Body of pancreas (tissue), 4 donors: Measurements from ENCODE around the gene PHTF1.

ENCODE experiments used
- POLR2A ChIP-seq, 3 donors: fragments of 450-650 bp; IDR thresholded peaks; one replicate each; pipeline ENCODE4 v1.6.1; 2016; ENCODE audit warnings: antibody characterized with exemption in 3 of 3, mild to moderate bottlenecking in 2 of 3
- TF ChIP-seq, protein P1 (sequence below), 7 experiments: fragments of 450-650 bp in 4 of 7; fragments of 200-600 bp in 3 of 7; sonication (generic) in 3 of 7; IDR thresholded peaks; one replicate each; pipeline ENCODE4 v1.5.1; 2016 to 2019; ENCODE audit warnings: antibody characterized with exemption in 7 of 7

DNA sequence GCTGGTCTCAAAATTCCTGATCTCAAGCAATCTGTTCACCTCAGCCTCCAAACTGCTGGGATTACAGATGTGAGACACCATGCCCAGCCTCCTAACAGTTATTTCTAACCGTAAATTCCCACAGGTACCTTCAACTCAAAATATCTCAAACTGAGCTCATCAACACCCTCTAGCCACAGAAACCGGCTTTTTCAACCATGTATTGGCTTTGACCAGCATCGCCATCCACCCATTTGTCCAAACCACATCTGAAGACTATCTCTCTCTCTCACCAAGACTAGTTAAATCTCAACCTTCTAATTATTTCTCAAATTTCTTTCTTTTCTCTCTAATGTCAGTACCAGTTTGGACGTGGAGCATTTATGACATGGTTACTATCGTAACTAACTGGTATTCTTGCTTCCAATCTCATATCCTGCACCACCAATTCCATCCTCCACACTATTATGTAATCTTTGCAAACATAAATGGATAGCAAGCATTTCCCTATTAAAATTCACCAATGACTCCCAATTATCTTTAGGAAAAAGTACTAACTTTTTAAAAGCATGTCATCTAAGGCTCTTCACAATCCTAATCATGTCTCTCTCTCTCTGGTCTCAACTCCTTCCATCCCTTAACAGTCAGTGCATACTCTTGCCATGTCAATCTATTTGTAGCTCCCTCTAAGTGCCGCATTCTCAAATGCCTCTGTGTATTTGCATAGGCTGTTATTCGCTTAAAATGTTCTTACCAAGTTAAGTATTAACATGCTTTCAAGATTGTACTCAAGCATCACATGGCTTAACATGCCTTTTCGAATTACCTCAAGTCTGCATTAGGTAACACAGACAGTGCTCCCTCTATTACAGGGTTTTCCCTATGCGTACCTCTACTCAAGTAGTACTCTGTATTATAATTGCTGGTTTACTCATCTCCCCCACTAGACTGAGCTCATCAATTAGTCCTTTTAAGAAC lies 34.9 kb upstream of the PHTF1 start:
- TF ChIP-seq, protein P1, sequence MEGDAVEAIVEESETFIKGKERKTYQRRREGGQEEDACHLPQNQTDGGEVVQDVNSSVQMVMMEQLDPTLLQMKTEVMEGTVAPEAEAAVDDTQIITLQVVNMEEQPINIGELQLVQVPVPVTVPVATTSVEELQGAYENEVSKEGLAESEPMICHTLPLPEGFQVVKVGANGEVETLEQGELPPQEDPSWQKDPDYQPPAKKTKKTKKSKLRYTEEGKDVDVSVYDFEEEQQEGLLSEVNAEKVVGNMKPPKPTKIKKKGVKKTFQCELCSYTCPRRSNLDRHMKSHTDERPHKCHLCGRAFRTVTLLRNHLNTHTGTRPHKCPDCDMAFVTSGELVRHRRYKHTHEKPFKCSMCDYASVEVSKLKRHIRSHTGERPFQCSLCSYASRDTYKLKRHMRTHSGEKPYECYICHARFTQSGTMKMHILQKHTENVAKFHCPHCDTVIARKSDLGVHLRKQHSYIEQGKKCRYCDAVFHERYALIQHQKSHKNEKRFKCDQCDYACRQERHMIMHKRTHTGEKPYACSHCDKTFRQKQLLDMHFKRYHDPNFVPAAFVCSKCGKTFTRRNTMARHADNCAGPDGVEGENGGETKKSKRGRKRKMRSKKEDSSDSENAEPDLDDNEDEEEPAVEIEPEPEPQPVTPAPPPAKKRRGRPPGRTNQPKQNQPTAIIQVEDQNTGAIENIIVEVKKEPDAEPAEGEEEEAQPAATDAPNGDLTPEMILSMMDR (IDR thresholded peaks at IDR 0.05) = peak in 2 of 7 experiments; percentile 10 to 11
- peak in 2 of 3 donors; percentile 45 to 56 for TF ChIP-seq POLR2A (IDR thresholded peaks at IDR 0.05)
